ENCODE measurements around the gene KRT81.
"Not testable (repeated sequence)": the region's sequence is repeated elsewhere in the genome, so short reads cannot be mapped to it uniquely, and the experiment has no call there.

Gene KRT81

DNA sequence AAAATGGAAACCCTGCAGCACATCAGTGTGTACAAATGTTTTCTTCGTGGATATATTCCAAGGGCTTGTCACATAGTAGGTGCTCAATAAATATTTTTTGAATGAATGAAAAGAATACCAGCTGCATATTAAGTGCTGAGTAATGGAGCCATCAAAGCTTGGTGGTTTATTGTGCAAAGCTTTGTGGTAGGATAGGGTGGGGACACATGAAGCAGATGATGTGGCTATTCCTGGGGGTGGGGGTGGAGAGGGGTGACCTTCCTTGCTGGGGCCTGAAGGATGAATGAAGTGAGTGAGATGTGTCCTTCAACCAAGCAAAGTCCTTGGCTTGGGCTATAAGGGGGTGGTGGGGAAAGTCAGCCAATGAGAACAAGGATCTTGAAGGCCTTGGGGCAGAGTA, 4.3 kb upstream of the KRT81 start:
- FAIRE-seq: no peak

DNA sequence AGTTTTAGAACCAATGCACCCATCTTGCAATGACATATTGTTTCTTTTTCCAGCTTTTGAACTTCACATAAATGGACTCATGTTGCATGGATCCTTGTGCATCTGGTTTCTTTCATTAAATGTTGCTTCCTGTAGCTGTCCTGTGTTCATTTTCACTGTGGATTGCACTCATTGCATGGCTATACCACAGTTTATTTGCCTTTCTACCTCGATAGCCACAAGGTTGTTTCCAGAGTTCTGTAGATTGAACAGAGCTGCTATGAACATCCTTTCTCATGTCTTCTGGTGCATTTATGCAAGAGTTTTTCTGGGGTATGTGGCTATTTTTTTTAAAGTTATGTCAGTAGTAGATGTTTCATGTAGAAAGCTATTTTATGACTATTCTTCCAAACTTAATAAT, 3.5 kb upstream of the KRT81 start:
- FAIRE-seq: no peak

DNA sequence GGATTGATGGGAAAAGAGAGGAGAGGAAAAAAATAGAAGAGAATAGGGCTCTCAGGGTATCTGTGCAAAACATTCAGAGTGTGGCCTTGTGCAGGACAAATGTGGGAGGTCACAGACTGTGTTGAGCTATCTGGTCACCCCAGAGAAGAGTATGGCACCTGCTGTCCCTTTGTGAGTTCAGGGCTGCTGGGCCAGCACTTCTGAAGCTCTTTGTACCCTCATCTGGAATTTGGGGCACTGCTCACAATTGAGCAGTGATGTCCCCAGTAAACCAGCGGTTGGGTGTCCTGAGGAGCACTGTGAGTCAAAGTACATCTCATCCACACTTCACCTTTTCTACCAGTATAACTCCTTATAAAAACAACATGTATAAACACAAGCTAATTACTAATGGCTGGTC, 2.6 kb upstream of the KRT81 start:
- no peak for FAIRE-seq

- FAIRE-seq: not testable (repeated sequence)
Measured at GRCh38 chr12:52290483-52291134, 725 bp downstream of the KRT81 start.

DNA sequence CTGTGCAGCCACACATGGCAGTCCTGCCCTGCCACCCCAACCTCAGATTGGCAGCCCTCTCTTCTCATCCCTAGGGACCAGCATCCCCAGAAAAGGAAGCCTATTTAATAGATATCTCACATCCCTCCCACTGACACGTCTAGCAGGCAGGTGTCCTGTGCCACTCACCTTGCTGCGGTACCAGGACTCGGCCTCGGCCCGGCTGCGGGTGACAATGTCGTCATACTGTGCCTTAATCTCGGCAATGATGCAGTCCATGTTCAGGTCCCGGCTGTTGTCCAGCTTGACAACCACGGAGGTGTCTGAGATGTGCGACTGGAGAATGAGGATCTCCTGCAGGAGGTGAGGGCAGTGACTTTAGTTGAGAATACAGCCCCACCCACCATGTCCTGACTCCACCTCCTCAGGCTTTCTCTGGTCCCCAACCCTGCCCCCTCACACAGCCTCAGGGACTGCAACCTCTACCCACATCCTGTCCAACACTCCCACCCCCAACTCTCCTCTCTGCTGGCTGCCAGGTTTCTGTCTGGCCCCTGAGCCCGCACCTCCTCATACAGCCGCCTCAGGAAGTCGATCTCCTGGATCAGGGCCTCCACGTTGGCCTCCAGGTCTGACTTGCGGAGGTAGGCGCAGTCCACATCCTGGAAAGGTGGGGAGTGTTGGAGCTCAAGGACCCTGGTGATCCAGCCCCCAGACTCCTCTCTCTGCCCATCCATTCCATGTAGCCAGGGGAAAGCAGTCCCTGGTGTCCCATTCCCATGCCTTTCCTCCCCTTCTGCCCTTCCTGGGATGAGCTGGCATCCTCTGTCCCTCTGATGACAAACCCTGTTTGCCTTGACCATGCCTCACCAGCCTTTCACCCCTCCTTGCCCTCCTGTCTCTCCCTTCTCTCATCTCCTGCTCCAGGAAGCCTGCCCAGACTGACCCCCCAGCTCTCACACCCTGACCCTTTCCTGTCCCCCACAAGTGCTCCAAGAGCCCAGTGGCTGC, 3.2 kb downstream of the KRT81 start:
- not testable (repeated sequence) for FAIRE-seq

DNA sequence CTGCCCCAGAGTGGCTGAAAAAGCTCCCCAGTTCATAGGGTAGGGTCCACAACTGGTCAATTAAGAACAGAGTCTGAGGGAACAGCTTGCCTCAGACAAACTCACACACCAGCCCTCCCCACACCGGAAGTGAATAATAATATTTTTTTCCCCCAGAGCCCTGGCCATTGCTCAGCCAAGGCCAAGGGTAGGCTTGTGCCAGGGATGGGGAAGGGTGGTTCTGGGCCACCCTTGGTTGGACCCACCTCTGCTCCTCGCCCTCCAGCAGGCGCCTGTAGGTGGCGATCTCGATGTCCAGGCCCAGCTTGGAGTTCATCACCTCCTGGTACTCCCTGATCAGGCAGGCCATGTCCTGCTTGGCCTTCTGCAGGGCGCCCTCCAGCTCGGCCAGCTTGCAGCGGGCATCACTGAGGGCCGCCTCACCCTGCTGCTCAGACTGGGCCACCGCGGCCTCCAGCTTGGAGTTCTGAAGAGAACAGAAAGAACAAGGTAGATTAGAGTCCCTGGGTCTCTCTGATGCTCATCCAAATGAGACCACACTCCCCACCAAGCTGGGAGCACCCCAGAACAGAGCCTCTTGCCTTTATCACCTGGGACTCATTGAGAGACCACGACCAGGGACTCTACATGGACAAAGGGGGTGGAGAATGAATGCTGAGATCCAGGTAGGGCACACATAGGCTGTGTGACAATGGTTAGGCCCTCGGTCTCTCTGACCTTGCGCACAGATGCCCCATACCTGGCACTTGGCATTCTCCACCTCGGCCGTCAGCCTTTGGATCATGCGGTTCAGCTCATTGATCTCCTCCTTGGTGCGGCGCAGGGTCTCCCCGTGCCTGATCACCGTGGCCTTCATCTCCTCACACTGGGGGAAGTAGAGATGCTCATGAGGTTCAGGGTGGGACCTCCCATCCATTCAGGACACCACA, 4.2 kb downstream of the KRT81 start:
- FAIRE-seq: not testable (repeated sequence)

DNA sequence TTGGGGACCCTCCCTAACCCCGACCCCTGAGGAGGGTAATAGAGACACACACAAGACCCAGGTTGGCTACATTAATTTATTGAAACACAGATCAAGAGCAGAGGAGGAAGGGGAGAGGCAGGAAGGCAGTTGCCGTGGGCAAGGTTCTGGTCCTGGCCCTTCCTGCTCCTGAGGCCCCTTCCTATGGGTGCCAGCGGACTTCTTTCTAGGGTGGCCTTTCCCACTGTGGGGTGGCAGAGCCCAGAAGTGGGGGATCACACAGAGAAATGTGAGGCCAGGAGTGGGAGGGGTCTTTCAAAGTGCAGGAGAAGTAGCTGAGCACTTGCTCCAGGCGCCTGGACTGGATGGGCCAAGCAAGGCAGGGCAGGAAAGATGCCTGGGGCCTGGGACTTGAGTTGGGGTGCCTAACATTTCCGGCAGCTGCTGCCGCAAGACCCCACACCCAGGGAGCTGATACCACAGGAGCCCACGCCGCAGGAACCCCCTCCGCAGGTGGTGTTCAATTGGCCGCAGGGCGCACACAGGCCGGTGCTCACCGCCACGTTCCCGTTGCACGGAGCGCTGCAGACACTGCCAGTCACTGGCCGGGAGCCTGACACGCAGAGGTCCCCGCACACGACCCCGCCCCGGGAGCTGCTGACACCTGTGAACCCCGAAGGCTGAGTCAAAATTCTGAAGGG, 5.3 kb downstream of the KRT81 start:
- no peak for FAIRE-seq

- no peak for FAIRE-seq
Measured at GRCh38 chr12:52285172-52285745, 6.1 kb downstream of the KRT81 start.

GRCh38 chr12:52284562-52285171, 6.7 kb downstream of the KRT81 start:
- FAIRE-seq: no peak

GRCh38 chr12:52280796-52281560, 10.4 kb downstream of the KRT81 start:
- FAIRE-seq: no peak

GRCh38 chr12:52280319-52280795, 11.0 kb downstream of the KRT81 start:
- FAIRE-seq: no peak

DNA sequence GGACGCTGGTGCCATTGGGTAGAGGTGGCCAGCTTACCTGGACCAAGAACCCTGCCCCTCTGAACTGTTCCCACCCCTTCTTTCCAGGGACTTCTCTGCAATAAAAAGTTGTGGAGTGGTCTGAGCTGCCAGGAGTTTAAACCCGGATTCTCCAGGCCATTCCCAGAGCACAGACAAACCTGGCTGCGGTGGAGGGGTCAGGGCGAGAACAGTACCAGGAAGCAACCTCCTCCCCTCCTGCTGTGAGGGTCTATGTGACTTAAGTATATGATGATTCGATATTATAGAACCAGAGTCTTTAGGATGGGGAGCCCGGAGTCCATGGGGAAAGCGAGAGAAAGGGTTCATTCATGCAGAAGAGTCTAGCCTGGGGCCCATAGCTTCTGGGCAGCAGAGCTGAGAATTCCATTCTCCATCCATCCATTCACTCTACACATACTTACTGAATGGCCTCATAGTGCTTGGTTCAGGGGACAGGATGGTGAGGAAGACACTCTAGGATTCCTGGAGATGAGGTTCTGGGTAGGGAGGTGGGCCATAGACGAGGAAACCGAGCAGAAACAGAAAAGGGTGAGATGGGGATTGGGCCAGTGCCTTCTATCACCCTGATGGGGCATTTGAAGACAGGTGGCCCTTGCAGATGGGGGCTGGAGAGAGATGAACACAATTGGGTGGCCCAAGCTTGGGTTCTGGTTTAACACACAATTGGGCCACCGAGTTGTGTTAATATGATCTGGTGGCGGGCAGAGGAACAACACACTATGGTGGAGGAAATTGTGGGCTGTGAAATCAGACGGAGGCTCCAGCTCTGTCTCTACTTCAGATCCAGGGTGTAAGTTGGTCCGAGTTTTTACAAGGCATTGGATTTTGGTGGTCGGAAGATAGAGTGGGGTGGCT, 11.7 kb downstream of the KRT81 start:
- no peak for FAIRE-seq

- FAIRE-seq: no peak
Measured at GRCh38 chr12:52278575-52279421, 12.5 kb downstream of the KRT81 start.

DNA sequence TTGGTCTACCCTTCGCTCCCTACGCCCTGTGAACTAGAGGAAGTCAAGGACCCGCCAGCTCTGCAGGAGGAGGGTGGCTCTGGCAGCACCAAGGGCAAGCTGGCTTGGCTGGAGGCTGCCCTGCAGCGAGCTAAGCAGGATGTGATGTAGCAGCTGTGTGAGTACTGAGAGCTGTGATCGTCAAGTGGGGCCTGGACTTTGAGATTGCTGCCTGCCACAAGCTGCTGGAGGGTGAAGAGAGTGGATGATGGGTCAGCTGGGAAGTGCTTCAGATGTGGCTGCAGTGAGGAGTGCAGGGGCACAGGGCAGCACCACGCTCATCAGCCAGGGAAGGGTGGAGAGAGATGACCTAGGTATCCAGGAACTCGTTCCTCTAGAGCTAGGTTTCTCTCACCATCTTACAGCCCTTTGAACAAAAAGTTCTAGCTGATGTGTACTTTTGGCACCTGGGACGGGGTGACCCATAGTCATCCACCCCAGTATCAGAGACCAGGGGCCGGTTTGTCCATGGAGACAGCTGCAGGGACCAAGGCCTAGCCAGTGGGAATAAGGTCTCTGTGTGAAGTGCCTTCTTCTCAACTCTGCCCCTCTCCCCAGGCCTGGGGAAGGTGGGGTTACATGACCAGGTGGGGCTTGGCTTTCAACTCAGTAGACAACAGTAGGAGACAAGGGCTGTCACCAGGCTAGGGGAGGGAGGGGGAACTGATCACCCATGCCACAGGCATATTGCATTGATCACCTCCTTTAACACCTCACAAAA, 13.7 kb downstream of the KRT81 start:
- no peak for FAIRE-seq

- FAIRE-seq: no peak
Measured at GRCh38 chr12:52275686-52276085, 15.6 kb downstream of the KRT81 start.

- no peak for FAIRE-seq
Measured at GRCh38 chr12:52274521-52275120, 16.7 kb downstream of the KRT81 start, which contains the start of gene KRT86. TSS of gene KRT86 (plus strand) at chr12:52274645. CDS start at chr12:52301917, 27,272 bp downstream.

DNA sequence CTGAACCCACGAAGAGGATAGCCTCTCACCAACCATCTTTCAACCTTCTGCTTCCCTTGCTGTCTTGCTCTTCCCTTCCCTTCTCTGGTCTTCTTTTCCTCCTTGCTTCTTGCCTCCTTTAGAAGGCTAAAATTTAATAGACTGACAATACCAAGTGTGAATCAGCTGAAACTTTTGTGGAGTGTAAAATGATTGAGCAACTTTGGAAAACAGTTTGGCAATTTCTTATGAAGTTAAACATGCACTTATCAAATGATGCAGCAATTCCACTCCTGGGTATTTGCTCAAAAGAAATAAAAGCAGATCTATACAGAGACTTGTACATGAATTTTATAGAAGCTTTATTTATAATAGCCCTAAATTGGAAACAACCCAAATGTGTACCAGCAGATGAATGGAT, 20.2 kb downstream of the KRT81 start:
- FAIRE-seq: no peak
